HepG2 (cell line): ENCODE measurements around the gene ZNF630. TPM values are rescaled to one million over a fixed set of nuclear protein-coding genes. Genes with fewer than 3 reads are reported as not detected.

ENCODE experiments used
- ATAC-seq: fragments of 200-7000 bp; cut with Tn5 transposase; 3 replicates; pipeline ENCODE4 v1.9.1; 2020; ENCODE audit warnings: mild to moderate bottlenecking, moderate library complexity
- BruUV-seq: library from RNA; stranded (reverse); fragments of 400-500 nt; replicated peaks from 2 replicates; lab custom pipeline; 2021; lab: Mats Ljungman, UMichigan
- CTCF ChIA-PET: fragments of 300-600 bp; formaldehyde crosslinking; extraction: SDS; loops from one replicate; lab custom pipeline; 2021; ENCODE audit warnings: low total read pairs, inconsistent platforms, low intra/inter-chr PET ratio; lab: Yijun Ruan, JAX
- POLR2A ChIA-PET: fragments of 350-600 bp; sonication (Branson Sonifier 250); formaldehyde crosslinking; loops from one replicate; lab custom pipeline; 2020; ENCODE audit warnings: antibody characterized with exemption, inconsistent platforms; lab: Yijun Ruan, JAX
- DNase-seq: peaks from one replicate; pipeline ENCODE4 v3.0.0-alpha.2; 2015; ENCODE audit warnings: low spot score
- FAIRE-seq: peaks from 3 replicates; lab custom pipeline; 2011; peaks lifted over from hg19 to GRCh38; lab: Jason Lieb, UNC
- H2AFZ ChIP-seq: one replicate; pipeline ENCODE4 v1.6.1; 2011; ENCODE audit warnings: low read length, inconsistent platforms
- H3K27ac ChIP-seq: fragments of 300-600 bp; 3 replicates; pipeline ENCODE4 v1.8.0; 2011; ENCODE audit warnings: mixed run types, mild to moderate bottlenecking, mixed read lengths, low read length, inconsistent platforms; ENCODE audit not compliant: insufficient read depth; ENCODE audit errors: extremely low read length
- H3K27me3 ChIP-seq, 2 experiments: fragments of 200-600 bp in 1 of 2; 2 replicates in 1 of 2; 3 replicates in 1 of 2; pipeline versions ENCODE4 v1.6.0 to v1.8.0; 2011; ENCODE audit warnings: low read length in 2 of 2, mild to moderate bottlenecking in 2 of 2, moderate library complexity in 2 of 2, inconsistent platforms in 1 of 2; ENCODE audit not compliant: insufficient read depth in 2 of 2, control insufficient read depth in 1 of 2
- H3K36me3 ChIP-seq, 2 experiments: fragments of 200-600 bp in 1 of 2; replicated peaks in 1 of 2; 2 replicates in 1 of 2; 3 replicates in 1 of 2; pipeline versions ENCODE4 v1.5.1 to v1.8.0; 2011; ENCODE audit warnings: low read length in 2 of 2, inconsistent platforms in 1 of 2; ENCODE audit not compliant: insufficient read depth in 2 of 2, control insufficient read depth in 1 of 2
- H3K4me1 ChIP-seq: 2 replicates; pipeline ENCODE4 v1.5.1; 2012; ENCODE audit warnings: low read length, inconsistent platforms; ENCODE audit not compliant: insufficient read depth
- H3K4me2 ChIP-seq: 2 replicates; pipeline ENCODE4 v1.6.0; 2011; ENCODE audit warnings: low read depth, low read length, inconsistent platforms
- H3K4me3 ChIP-seq, 3 experiments: fragments of 200-600 bp in 1 of 3; sonication (generic), shearing (Covaris generic) in 1 of 3; replicated peaks in 1 of 3; 2 replicates each; pipeline ENCODE4 v1.5.1; 2011 to 2016; ENCODE audit warnings: low read length in 3 of 3, inconsistent platforms in 2 of 3, low read depth in 2 of 3, mild to moderate bottlenecking in 2 of 3, control low read depth in 1 of 3, mixed read lengths in 1 of 3; ENCODE audit not compliant: insufficient read depth in 1 of 3
- H3K79me2 ChIP-seq: one replicate; pipeline ENCODE4 v1.6.1; 2011; ENCODE audit warnings: low read length, inconsistent platforms; ENCODE audit not compliant: insufficient read depth
- H3K9ac ChIP-seq: 2 replicates; pipeline ENCODE4 v1.6.0; 2011; ENCODE audit warnings: mild to moderate bottlenecking, low read depth, low read length, inconsistent platforms; ENCODE audit not compliant: insufficient read depth
- H3K9me3 ChIP-seq: 2 replicates; pipeline ENCODE4 v1.5.1; 2012; ENCODE audit warnings: mild to moderate bottlenecking, low read length
- H4K20me1 ChIP-seq: 2 replicates; pipeline ENCODE4 v1.6.0; 2011; ENCODE audit warnings: inconsistent platforms, mild to moderate bottlenecking, low read length, moderate library complexity; ENCODE audit not compliant: insufficient read depth
- ATF7 ChIP-seq, 2 experiments: fragments of 450-650 bp in 1 of 2; sonication (generic) in 1 of 2; formaldehyde crosslinking in 1 of 2; IDR thresholded peaks; 2 replicates each; pipeline versions ENCODE4 v1.4.0 to v1.6.1; 2016 to 2020; ENCODE audit warnings: antibody characterized with exemption in 1 of 2, mild to moderate bottlenecking in 1 of 2, missing genetic modification reagents in 1 of 2
- CC2D1A ChIP-seq: sonication (generic); formaldehyde crosslinking; IDR thresholded peaks from 2 replicates; pipeline ENCODE4 v1.8.1; 2023; ENCODE audit warnings: mild to moderate bottlenecking, missing genetic modification reagents
- CHCHD3 ChIP-seq: sonication (generic); formaldehyde crosslinking; IDR thresholded peaks from 2 replicates; pipeline ENCODE4 v1.8.0; 2022; ENCODE audit warnings: mild to moderate bottlenecking, missing genetic modification reagents, moderate library complexity
- EED ChIP-seq: sonication (generic); formaldehyde crosslinking; IDR thresholded peaks from 2 replicates; pipeline ENCODE4 v1.5.0; 2020; ENCODE audit warnings: mild to moderate bottlenecking, missing genetic modification reagents
- ESRRA ChIP-seq: sonication (generic); formaldehyde crosslinking; IDR thresholded peaks from 2 replicates; pipeline ENCODE4 v1.5.1; 2020; ENCODE audit warnings: mild to moderate bottlenecking, low read depth, missing genetic modification reagents
- JDP2 ChIP-seq: sonication (generic); formaldehyde crosslinking; IDR thresholded peaks from 2 replicates; pipeline ENCODE4 v1.8.1; 2022; ENCODE audit warnings: missing genetic modification reagents, borderline replicate concordance
- LCORL ChIP-seq, 2 experiments: fragments of 450-650 bp in 1 of 2; sonication (generic) in 1 of 2; formaldehyde crosslinking in 1 of 2; IDR thresholded peaks; 2 replicates each; pipeline versions ENCODE4 v1.5.0 to v1.6.1; 2017 to 2020; ENCODE audit warnings: antibody characterized with exemption in 1 of 2, missing genetic modification reagents in 1 of 2
- MYC ChIP-seq: sonication (generic); formaldehyde crosslinking; IDR thresholded peaks from 2 replicates; pipeline ENCODE4 v1.9.0; 2021; ENCODE audit warnings: missing genetic modification reagents, borderline replicate concordance
- PHF21A ChIP-seq: sonication (generic); formaldehyde crosslinking; IDR thresholded peaks from 2 replicates; pipeline ENCODE4 v1.5.0; 2020; ENCODE audit warnings: mild to moderate bottlenecking, missing genetic modification reagents
- RBM39 ChIP-seq: fragments of 200-400 bp; formaldehyde crosslinking; IDR thresholded peaks from one replicate; pipeline ENCODE4 v1.6.1; 2018; ENCODE audit warnings: antibody characterized with exemption, mild to moderate bottlenecking, low read depth, low read length; ENCODE audit not compliant: poor library complexity, severe bottlenecking
- SIN3A ChIP-seq: IDR thresholded peaks from 2 replicates; pipeline ENCODE4 v1.6.1; 2011; ENCODE audit warnings: low read depth, mild to moderate bottlenecking, control low read depth, low read length, borderline replicate concordance
- THAP11 ChIP-seq: IDR thresholded peaks from 2 replicates; pipeline ENCODE4 v1.6.1; 2016; ENCODE audit warnings: missing biosample characterization, missing genetic modification reagents
- XRCC5 ChIP-seq: fragments of 200-400 bp; formaldehyde crosslinking; optimal IDR thresholded peaks from 2 replicates; pipeline ENCODE3; 2017; ENCODE audit warnings: mild to moderate bottlenecking, low read length
- ZNF121 ChIP-seq: sonication (generic); formaldehyde crosslinking; IDR thresholded peaks from 2 replicates; pipeline ENCODE4 v1.5.0; 2020; ENCODE audit warnings: mild to moderate bottlenecking, missing genetic modification reagents
- ZNF382 ChIP-seq: sonication (generic); formaldehyde crosslinking; IDR thresholded peaks from 2 replicates; pipeline ENCODE4 v1.5.0; 2020; ENCODE audit warnings: missing genetic modification reagents, mild to moderate bottlenecking, borderline replicate concordance
- WGBS: methylation state at CpG from one replicate; pipeline ENCODE4 v1.1.6; 2017; ENCODE audit warnings: low lambda C conversion rate; 5-methylcytosine and 5-hydroxymethylcytosine counted together
- in situ Hi-C: cut with HindIII; loops from 2 replicates; pipeline ENCODE4 v1.10.0; 2017; ENCODE audit warnings: low pct_unique_long_range_greater_than_20kb; ENCODE audit not compliant: extremely low pct_ligation_motif_present
- intact Hi-C: fragments of 100-400 bp; cut with micrococcal nuclease; formaldehyde crosslinking; loops from one replicate; pipeline ENCODE4 v1.10.0; 2022; ENCODE audit not compliant: unreplicated experiment
- polyA plus RNA-seq, 8 experiments: library from polyadenylated mRNA; depleted of rRNA in 3 of 8; stranded (reverse) in 7 of 8; unstranded in 1 of 8; fragments of >200 nt; fragmentation: Illumina TruSeq in 4 of 8; extraction: Trizol in 4 of 8; gene quantifications; 2 replicates each; pipeline versions ENCODE4 v1.2.1 to v1.2.3, GENCODE V29; 2011 to 2016; ENCODE audit warnings: low read depth in 4 of 8, missing spikeins in 1 of 8, mixed read lengths in 1 of 8; ENCODE audit not compliant: insufficient read depth in 1 of 8
- total RNA-seq, 5 experiments: library from RNA; depleted of rRNA; stranded (reverse); fragments of >200 nt; fragmentation: Illumina TruSeq; extraction: Trizol; gene quantifications; 2 replicates each; pipeline ENCODE4 v1.2.3, GENCODE V29; 2016; ENCODE audit warnings: low read depth in 1 of 5
- TF ChIP-seq, protein P1 (sequence below): sonication (generic); formaldehyde crosslinking; IDR thresholded peaks from 2 replicates; pipeline ENCODE4 v1.4.0; 2020; ENCODE audit warnings: low read depth, mild to moderate bottlenecking, missing genetic modification reagents
- TF ChIP-seq, protein P2 (sequence below): sonication (generic); formaldehyde crosslinking; IDR thresholded peaks from 2 replicates; pipeline ENCODE4 v1.9.0; 2021; ENCODE audit warnings: missing genetic modification reagents, mild to moderate bottlenecking, borderline replicate concordance

ZNF630 gene
- total and polyA plus RNA-seq, 2 of the 13 experiments (the other 11 are each of a cell fraction or from before 2014, with no cell fraction given) = not detected

DNA sequence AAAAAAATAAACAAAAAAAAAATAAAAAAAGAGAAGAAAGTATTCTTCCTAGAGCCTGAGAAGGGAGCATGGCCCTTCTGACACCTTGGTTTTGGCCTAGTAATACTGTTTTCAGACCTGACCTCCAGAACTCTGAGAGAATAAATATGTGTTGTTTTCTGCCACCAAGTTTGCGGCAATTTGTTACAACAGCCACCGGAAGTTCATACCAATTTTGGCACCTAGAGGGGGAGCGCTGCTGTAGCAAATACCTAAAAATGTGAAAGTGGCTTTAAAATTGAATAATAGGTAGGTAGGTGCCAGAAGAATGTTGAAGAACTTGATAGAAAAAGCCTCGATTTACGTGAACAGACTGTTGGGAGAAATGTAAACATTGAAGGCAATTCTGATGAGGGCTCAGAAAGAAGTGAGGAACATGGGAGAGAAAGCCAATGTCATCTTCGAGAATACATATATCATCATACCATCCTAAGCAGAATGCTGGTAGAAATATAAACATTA is 31.5 kb upstream of the ZNF630 start:
- in situ Hi-C loops (no loop called here), intact Hi-C loops (no loop called here)
- no peak overlapping the region for H3K9ac ChIP-seq
- no peaks in the 10 kb centered on the region for H3K79me2 ChIP-seq
- 59% methylated on average over 6 of the region's 6 CpGs for WGBS
- no peaks in the 10 kb centered on the region for H3K36me3 ChIP-seq
- H3K4me3 ChIP-seq = no peak overlapping the region
- DNase-seq (no peak), FAIRE-seq (no peak), ATAC-seq (no peak)
- H2AFZ ChIP-seq = no peak overlapping the region
- no peak overlapping the region for H3K27ac ChIP-seq
- H3K27me3 ChIP-seq = no peaks in the 10 kb centered on the region
- no peaks in the 10 kb centered on the region for H4K20me1 ChIP-seq
- no peaks in the 10 kb centered on the region for H3K4me1 ChIP-seq
- CTCF ChIA-PET = no interaction called here
- no peaks in the 10 kb centered on the region for H3K9me3 ChIP-seq
- POLR2A ChIA-PET = no interaction called here
- no peak overlapping the region for H3K4me2 ChIP-seq
- TF ChIP-seq ZNF121 (no peak), RBM39 (no peak), LCORL (IDR thresholded peaks at IDR 0.05) (no peak), LCORL (CRISPR knock-in tag; IDR thresholded peaks at IDR 0.05) (no peak), XRCC5 (no peak), PHF21A (no peak), THAP11 (CRISPR knock-in tag) (no peak), MYC (CRISPR knock-in tag) (no peak), EED (CRISPR knock-in tag) (no peak), CC2D1A (no peak), JDP2 (CRISPR knock-in tag) (no peak), ZNF382 (no peak), SIN3A (no peak), CHCHD3 (CRISPR knock-in tag) (no peak), ESRRA (CRISPR knock-in tag) (no peak), ATF7 (IDR thresholded peaks at IDR 0.05) (no peak), ATF7 (CRISPR knock-in tag; IDR thresholded peaks at IDR 0.05) (no peak)
- TF ChIP-seq, protein P1, sequence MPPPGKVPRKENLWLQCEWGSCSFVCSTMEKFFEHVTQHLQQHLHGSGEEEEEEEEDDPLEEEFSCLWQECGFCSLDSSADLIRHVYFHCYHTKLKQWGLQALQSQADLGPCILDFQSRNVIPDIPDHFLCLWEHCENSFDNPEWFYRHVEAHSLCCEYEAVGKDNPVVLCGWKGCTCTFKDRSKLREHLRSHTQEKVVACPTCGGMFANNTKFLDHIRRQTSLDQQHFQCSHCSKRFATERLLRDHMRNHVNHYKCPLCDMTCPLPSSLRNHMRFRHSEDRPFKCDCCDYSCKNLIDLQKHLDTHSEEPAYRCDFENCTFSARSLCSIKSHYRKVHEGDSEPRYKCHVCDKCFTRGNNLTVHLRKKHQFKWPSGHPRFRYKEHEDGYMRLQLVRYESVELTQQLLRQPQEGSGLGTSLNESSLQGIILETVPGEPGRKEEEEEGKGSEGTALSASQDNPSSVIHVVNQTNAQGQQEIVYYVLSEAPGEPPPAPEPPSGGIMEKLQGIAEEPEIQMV (CRISPR knock-in tag) = no peak
- TF ChIP-seq, protein P2, sequence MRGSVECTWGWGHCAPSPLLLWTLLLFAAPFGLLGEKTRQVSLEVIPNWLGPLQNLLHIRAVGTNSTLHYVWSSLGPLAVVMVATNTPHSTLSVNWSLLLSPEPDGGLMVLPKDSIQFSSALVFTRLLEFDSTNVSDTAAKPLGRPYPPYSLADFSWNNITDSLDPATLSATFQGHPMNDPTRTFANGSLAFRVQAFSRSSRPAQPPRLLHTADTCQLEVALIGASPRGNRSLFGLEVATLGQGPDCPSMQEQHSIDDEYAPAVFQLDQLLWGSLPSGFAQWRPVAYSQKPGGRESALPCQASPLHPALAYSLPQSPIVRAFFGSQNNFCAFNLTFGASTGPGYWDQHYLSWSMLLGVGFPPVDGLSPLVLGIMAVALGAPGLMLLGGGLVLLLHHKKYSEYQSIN (CRISPR knock-in tag) = no peak
- BruUV-seq = no TSS peak
